Measurements from ENCODE around the gene NOL7.

DNA sequence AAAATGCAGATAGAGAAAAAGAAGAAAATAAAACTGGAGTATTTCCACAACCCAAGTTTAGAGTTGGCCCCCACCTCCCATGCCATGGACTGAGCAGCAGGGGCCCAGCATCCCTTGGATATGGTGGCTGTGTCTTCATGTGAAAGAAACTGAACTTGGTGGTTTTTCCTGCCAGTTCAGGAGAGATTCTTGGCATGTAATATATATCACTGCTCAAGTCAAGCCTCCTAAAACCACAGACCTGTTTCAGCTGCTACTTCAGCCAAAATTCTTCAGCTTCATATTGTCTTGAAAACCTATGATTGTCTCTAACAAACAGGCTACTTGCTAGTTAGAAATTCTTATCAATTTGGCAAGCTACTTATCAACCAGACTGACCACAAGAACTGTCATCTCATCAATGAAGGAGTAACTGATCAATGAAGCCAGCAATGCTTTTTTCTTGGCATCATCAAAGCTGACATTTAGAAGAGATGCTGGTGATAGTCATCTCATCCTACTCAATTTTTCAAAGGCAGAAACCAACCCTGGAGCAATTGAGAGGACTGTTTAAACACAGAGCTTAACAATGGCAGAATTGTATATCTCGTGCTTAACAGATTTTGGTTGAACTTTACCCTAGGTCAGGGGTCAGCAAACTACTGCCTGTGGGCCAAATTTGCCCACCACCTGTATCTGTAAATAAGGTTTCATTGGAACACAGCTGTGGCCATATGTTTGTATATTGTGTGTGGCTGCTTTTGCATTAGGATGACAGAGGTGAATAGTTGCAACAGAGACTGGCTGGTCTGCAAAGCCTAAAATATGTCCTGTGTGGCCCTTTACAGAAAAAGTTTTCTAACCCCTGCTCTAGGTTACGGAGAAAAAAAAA is 10.4 kb upstream of the NOL7 start:
- TF ChIP-seq, protein P1, sequence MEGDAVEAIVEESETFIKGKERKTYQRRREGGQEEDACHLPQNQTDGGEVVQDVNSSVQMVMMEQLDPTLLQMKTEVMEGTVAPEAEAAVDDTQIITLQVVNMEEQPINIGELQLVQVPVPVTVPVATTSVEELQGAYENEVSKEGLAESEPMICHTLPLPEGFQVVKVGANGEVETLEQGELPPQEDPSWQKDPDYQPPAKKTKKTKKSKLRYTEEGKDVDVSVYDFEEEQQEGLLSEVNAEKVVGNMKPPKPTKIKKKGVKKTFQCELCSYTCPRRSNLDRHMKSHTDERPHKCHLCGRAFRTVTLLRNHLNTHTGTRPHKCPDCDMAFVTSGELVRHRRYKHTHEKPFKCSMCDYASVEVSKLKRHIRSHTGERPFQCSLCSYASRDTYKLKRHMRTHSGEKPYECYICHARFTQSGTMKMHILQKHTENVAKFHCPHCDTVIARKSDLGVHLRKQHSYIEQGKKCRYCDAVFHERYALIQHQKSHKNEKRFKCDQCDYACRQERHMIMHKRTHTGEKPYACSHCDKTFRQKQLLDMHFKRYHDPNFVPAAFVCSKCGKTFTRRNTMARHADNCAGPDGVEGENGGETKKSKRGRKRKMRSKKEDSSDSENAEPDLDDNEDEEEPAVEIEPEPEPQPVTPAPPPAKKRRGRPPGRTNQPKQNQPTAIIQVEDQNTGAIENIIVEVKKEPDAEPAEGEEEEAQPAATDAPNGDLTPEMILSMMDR (IDR thresholded peaks at IDR 0.05; ENCODE audit: poor library complexity) = no peak
- TF ChIP-seq EZH2 (IDR thresholded peaks at IDR 0.05; ENCODE audit: borderline replicate concordance) = no peak

Measured in hepatocyte (in vitro differentiated cells).